ENCODE measurements around the gene ATP5F1D. TPM values are rescaled to one million over a fixed set of nuclear protein-coding genes. Genes with fewer than 3 reads are reported as not detected.

The ATP5F1D gene
- total and polyA plus RNA-seq, 2 of the 8 experiments (the other 6 are each of a cell fraction or from before 2014, with no cell fraction given), result 174 to 249 TPM

DNA sequence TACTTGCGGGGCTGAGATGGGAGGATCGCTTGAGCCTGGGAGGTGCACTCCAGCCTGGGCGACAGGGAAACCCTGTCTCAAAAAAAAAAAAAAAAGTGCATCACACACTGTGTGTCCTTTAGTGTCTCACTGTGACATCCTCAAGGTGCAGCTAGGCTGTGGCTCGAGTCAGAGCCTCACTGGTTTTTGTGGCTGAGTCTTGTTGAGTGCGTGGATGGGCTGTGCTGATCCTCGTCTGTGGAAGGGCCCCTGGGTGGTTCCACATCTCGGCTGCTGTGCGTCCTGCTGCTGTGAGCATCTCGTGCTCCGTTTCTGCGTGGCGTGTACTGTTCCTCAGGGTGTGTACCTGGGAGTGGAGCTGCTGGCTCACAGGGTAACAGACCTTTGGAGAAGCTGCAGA, 24.8 kb upstream of the ATP5F1D start:
- no peak for FAIRE-seq
- TF ChIP-seq CTCF (IDR thresholded peaks at IDR 0.05; ENCODE audit: control extremely low read depth in 1 of 3, insufficient read depth in 1 of 3, low read depth in 1 of 3, low read length in 3 of 3), result no peak
- no peak for TF ChIP-seq KDM5A (IDR thresholded peaks at IDR 0.05; ENCODE audit: low read length)
- TF ChIP-seq HDAC2 (IDR thresholded peaks at IDR 0.05; ENCODE audit: borderline replicate concordance in 1 of 2, low read depth in 2 of 2, low read length in 2 of 2), result no peak
- no peak for TF ChIP-seq RXRA (IDR thresholded peaks at IDR 0.05; ENCODE audit: insufficient read depth, low read depth, low read length)
- no peak for TF ChIP-seq SIN3A (conservative IDR thresholded peaks at IDR 0.05 in 1 of 2, IDR thresholded peaks at IDR 0.05 in 1 of 2; ENCODE audit: low read depth in 1 of 2, low read length in 2 of 2)
- TF ChIP-seq RBBP5 (IDR thresholded peaks at IDR 0.05; ENCODE audit: borderline replicate concordance, low read depth, low read length), result no peak
- TF ChIP-seq POLR2AphosphoS5 (IDR thresholded peaks at IDR 0.05; ENCODE audit: low read depth, low read length), result no peak
- TF ChIP-seq KDM1A (IDR thresholded peaks at IDR 0.05; ENCODE audit: borderline replicate concordance, low read length), result no peak
- TF ChIP-seq MAFK (IDR thresholded peaks at IDR 0.05; ENCODE audit: low read depth, low read length), result no peak
- TF ChIP-seq SUZ12 (IDR thresholded peaks at IDR 0.05; ENCODE audit: low read length), result no peak

More for the DNA sequence above, 24.8 kb upstream of the ATP5F1D start:
- H4K5ac ChIP-seq (ENCODE audit: insufficient read length, low read depth, low read length), result no peak overlapping the region
- no peak overlapping the region for H3K27ac ChIP-seq (ENCODE audit: low read depth, low read length)
- peaks cover 18% of the 10 kb centered on the region for H3K79me1 ChIP-seq (ENCODE audit: low read depth, low read length)
- ChIA-PET CTCF (ENCODE audit: partially characterized antibody) (interaction anchor here (0.6 to 9.0 kb wide), 22 partner anchors 9 to 215 kb away, joined by 3 to 56 read pairs (median 4); partner anchors contain the start of genes ATP5F1D and CBARP), POLR2A (ENCODE audit: partially characterized antibody) (interaction anchor here (0.8 to 3.3 kb wide), 7 partner anchors 12 to 188 kb away, joined by 3 to 16 read pairs (median 3); partner anchors contain the start of genes CBARP and CIRBP)
- H3K23ac ChIP-seq (ENCODE audit: insufficient read length), result no peak overlapping the region
- 92% methylated on average over 12 of the region's 12 CpGs; no CpG with 5 or more reads in 1 of the 2 experiments for WGBS, 2 experiments (ENCODE audit: extremely low coverage in 1 of 2, insufficient coverage in 1 of 2, insufficient read length in 1 of 2, insufficient replicate concordance in 2 of 2, low coverage in 1 of 2, low lambda C conversion rate in 2 of 2, missing lambda C conversion rate in 1 of 2)
- H2BK20ac ChIP-seq (ENCODE audit: low read length), result no peak overlapping the region
- H3K9ac ChIP-seq (replicated peaks in 1 of 4; ENCODE audit: extremely low read depth in 1 of 4, low read depth in 3 of 4, low read length in 3 of 4), result 0 out of 7 replicates have a peak overlapping the region, but pooled peaks of 1 of the 4 experiments have one; percentile 43
- H4K91ac ChIP-seq (replicated peaks; ENCODE audit: insufficient read length, low read length), result no peak overlapping the region
- no peak overlapping the region for H3K14ac ChIP-seq (ENCODE audit: insufficient read length)
- H3K4me1 ChIP-seq (replicated peaks in 1 of 4; ENCODE audit: control insufficient read depth in 3 of 4, insufficient read depth in 4 of 4, low read length in 3 of 4), result peaks cover 0 to 9% (median 6%) of the 10 kb centered on the region in 4 experiments; a peak in 4 of 7 replicates
- no peak overlapping the region for H2BK12ac ChIP-seq (ENCODE audit: low read depth, low read length)
- H3K79me2 ChIP-seq (ENCODE audit: control insufficient read depth in 1 of 2, insufficient read depth in 2 of 2, low read length in 2 of 2), result peaks cover 8 to 66% of the 10 kb centered on the region in 2 experiments; a peak in 3 of 4 replicates
- no peak overlapping the region for H2BK15ac ChIP-seq (ENCODE audit: low read length)
- H2BK120ac ChIP-seq (replicated peaks; ENCODE audit: low read depth, low read length), result no peak overlapping the region
- no peak overlapping the region for H2AFZ ChIP-seq (ENCODE audit: low read length)
- no peak for DNase-seq (ENCODE audit: low read depth in 1 of 2, low spot score in 2 of 2)
- H3K4ac ChIP-seq (replicated peaks; ENCODE audit: insufficient read length, low read depth, low read length), result no peak overlapping the region
- peaks cover 0 to 11% (median 1%) of the 10 kb centered on the region in 4 experiments; a peak in 2 of 8 replicates for H3K36me3 ChIP-seq (ENCODE audit: control insufficient read depth in 2 of 4, insufficient read depth in 4 of 4, low read length in 3 of 4)
- peak overlapping the region; percentile 63 for H4K8ac ChIP-seq (ENCODE audit: extremely low read depth, insufficient read depth, low read length)
- H3K18ac ChIP-seq (ENCODE audit: extremely low read depth, low read length), result no peak overlapping the region
- 0 out of 2 replicates have a peak overlapping the region, but pooled peaks have one; percentile 4 for H2BK5ac ChIP-seq (ENCODE audit: low read depth, low read length)
- H3K4me3 ChIP-seq (ENCODE audit: extremely low read depth in 1 of 4, insufficient read depth in 2 of 4, low read depth in 3 of 4, low read length in 4 of 4), result no peak overlapping the region
- peaks cover 38 to 48% of the 10 kb centered on the region in 2 experiments for H4K20me1 ChIP-seq (replicated peaks in 1 of 2; ENCODE audit: control insufficient read depth in 1 of 2, insufficient read depth in 2 of 2, low read length in 2 of 2)
- H3K27me3 ChIP-seq (replicated peaks in 1 of 4; ENCODE audit: control insufficient read depth in 3 of 4, extremely low read depth in 1 of 4, insufficient read depth in 3 of 4, low read length in 3 of 4), result no peaks in the 10 kb centered on the region
- no peak overlapping the region for H3K56ac ChIP-seq (replicated peaks; ENCODE audit: insufficient read length, low read depth, low read length)
- no peaks in the 10 kb centered on the region for H3K9me3 ChIP-seq (ENCODE audit: insufficient read depth in 2 of 2, low read depth in 1 of 2, low read length in 1 of 2)
- no peaks in the 10 kb centered on the region for H3K23me2 ChIP-seq (ENCODE audit: low read depth, low read length)
- H2AK5ac ChIP-seq (ENCODE audit: low read depth, low read length), result no peak overlapping the region
- H3K4me2 ChIP-seq (ENCODE audit: insufficient read depth in 1 of 2, low read depth in 2 of 2, low read length in 2 of 2), result no peak overlapping the region

All from H1 (cell line).